Measurements from ENCODE around the gene NKX2-4.

GRCh38 chr20:21399005-21399475 lies 1.7 kb upstream of the NKX2-4 start:
- TF ChIP-seq CTCF (conservative IDR thresholded peaks at IDR 0.05; ENCODE audit: low read length) (no peak), EZH2phosphoT487 (IDR thresholded peaks at IDR 0.05; ENCODE audit: borderline replicate concordance, low read depth, low read length) (no peak)

Data from OCI-LY7 (cell line).